Rectal smooth muscle tissue (tissue), 1 donor: ENCODE results near the gene KLF5.
"Not testable (repeated sequence)": the region's sequence is repeated elsewhere in the genome, so short reads cannot be mapped to it uniquely, and the experiment has no call there.

Source experiments
- H3K27ac ChIP-seq: one replicate; pipeline ENCODE4 v1.7.0; 2013; ENCODE audit warnings: low read depth, low read length, inconsistent platforms
- H3K27me3 ChIP-seq: one replicate; pipeline ENCODE4 v1.7.0; 2013; ENCODE audit warnings: low read length; ENCODE audit not compliant: control insufficient read depth, insufficient read depth
- H3K36me3 ChIP-seq: one replicate; pipeline ENCODE4 v1.7.0; 2013; ENCODE audit warnings: low read length; ENCODE audit not compliant: control insufficient read depth, insufficient read depth
- H3K4me1 ChIP-seq: one replicate; pipeline ENCODE4 v1.7.0; 2013; ENCODE audit warnings: low read length; ENCODE audit not compliant: control insufficient read depth, insufficient read depth
- H3K4me3 ChIP-seq: one replicate; pipeline ENCODE4 v1.7.0; 2013; ENCODE audit warnings: low read length
- H3K9ac ChIP-seq: one replicate; pipeline ENCODE4 v1.7.0; 2013; ENCODE audit warnings: low read length

The KLF5 gene

GRCh38 chr13:73077865-73078264 is 19.1 kb downstream of the KLF5 start:
- H3K27ac ChIP-seq = no peak overlapping the region

DNA sequence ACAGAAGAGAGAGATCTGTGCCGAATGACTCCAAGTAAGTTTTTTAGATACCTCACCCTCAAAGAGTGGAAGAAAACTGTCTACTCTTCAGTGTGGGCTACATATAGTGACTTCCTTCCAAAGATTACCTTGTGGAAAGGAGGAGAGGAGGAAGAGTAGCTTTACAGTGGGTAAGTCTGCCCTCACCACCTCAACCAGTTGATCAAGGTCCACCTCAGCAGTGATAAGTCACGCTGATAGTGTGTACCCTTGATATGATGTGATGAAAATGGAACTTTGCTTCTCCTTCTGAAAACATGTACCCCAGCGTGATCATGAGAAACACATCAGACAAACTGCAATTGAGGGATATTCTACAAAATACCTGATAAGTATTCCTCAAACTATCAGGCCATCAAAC is 20.6 kb downstream of the KLF5 start:
- Histone ChIP-seq H3K4me1 (no peaks in the 10 kb centered on the region), H3K9ac (no peak overlapping the region), H3K27me3 (no peaks in the 10 kb centered on the region), H3K4me3 (no peak overlapping the region), H3K27ac (no peak overlapping the region), H3K36me3 (no peaks in the 10 kb centered on the region)

More at GRCh38 chr13:73077865-73078264, 19.1 kb downstream of the KLF5 start:
- Histone ChIP-seq H3K36me3 (no peaks in the 10 kb centered on the region), H3K4me3 (no peak overlapping the region), H3K27me3 (no peaks in the 10 kb centered on the region), H3K9ac (no peak overlapping the region), H3K4me1 (no peaks in the 10 kb centered on the region)

DNA sequence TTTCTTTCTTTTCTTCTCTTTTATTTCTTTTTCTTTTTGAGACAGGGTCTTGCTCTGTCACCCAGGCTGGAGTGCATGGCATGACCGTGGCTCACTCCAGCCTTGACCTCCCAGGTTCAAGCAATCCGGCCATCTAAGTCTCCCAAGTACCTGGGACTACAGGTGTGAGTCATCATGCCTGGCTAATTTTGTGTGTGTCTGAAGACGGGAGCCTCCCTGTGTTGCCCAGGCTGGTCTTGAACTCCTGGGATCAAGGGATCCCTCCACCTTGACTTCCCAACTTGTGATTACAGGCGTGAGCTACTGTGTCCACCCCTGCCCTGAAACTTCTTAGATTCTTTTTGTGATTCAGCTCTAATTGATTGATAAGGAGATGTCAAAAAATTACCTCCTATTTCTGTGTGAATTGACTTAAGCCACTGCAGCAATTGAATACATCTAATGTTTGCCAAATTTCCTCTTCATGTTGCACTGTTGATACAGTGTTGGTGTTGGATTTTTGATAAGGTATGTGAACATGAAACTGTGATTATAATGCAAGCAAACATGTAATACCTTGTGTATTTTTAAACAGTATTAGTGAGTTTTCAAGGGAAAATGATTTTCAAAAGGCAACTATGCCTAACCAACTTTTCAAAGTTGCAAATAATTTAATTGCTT is 22.6 kb downstream of the KLF5 start:
- no peak overlapping the region for H3K27ac ChIP-seq
- no peak overlapping the region for H3K4me3 ChIP-seq
- H3K4me1 ChIP-seq = no peaks in the 10 kb centered on the region
- H3K9ac ChIP-seq = no peak overlapping the region
- H3K36me3 ChIP-seq = no peaks in the 10 kb centered on the region
- no peaks in the 10 kb centered on the region for H3K27me3 ChIP-seq

DNA sequence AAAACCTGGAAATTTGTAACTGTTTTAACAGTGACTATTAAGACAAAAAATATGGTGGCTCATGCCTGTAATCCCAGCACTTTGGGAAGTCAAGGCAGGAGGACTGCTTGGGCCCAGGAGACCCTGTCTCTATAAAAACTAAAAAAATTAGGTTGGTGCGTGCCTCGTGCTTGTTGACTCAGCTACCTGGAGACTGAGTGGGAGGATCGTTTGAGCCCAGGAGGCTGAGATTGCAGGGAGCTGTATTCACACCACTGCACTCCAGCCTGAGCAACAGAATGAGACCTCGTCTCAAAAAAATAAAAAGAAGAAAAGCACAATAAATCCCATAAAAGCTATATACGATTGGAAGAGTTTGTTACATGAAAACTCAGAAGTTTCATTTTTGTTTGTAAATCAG is 23.7 kb downstream of the KLF5 start:
- Histone ChIP-seq H3K36me3 (no peaks in the 10 kb centered on the region), H3K27ac (no peak overlapping the region), H3K27me3 (no peaks in the 10 kb centered on the region), H3K4me3 (no peak overlapping the region), H3K4me1 (no peaks in the 10 kb centered on the region), H3K9ac (no peak overlapping the region)

DNA sequence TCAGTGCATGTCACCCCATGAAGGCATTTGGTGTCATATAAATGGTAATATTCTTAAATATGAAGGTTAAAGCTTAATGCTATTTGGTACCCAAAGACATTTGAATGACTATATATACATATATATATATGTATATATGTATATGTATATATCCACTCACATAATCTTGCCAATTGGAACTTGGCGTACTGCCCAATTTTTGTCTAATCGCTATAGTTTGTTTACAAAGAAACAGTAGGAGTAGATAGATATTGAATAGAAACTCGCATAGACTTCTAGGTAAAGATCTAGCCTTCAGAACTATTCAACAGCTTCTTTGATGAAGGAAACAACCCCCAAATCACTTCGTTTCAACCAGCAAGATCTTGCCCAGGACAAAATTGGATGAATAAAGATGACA is 24.1 kb downstream of the KLF5 start:
- H3K4me3 ChIP-seq = no peak overlapping the region
- H3K27me3 ChIP-seq = no peaks in the 10 kb centered on the region
- no peak overlapping the region for H3K27ac ChIP-seq
- no peaks in the 10 kb centered on the region for H3K36me3 ChIP-seq
- H3K9ac ChIP-seq = no peak overlapping the region
- no peaks in the 10 kb centered on the region for H3K4me1 ChIP-seq

- Histone ChIP-seq H3K36me3 (no peaks in the 10 kb centered on the region), H3K27me3 (no peaks in the 10 kb centered on the region), H3K9ac (no peak overlapping the region), H3K27ac (no peak overlapping the region), H3K4me1 (no peaks in the 10 kb centered on the region), H3K4me3 (no peak overlapping the region)
These were observed 29.6 kb downstream of the KLF5 start for GRCh38 chr13:73088332-73088935.

- H3K27ac ChIP-seq = no peak overlapping the region
- H3K4me1 ChIP-seq = no peaks in the 10 kb centered on the region
- no peak overlapping the region for H3K9ac ChIP-seq
- H3K36me3 ChIP-seq = no peaks in the 10 kb centered on the region
- no peak overlapping the region for H3K4me3 ChIP-seq
- no peaks in the 10 kb centered on the region for H3K27me3 ChIP-seq
These were observed 30.4 kb downstream of the KLF5 start for GRCh38 chr13:73089213-73089612.

DNA sequence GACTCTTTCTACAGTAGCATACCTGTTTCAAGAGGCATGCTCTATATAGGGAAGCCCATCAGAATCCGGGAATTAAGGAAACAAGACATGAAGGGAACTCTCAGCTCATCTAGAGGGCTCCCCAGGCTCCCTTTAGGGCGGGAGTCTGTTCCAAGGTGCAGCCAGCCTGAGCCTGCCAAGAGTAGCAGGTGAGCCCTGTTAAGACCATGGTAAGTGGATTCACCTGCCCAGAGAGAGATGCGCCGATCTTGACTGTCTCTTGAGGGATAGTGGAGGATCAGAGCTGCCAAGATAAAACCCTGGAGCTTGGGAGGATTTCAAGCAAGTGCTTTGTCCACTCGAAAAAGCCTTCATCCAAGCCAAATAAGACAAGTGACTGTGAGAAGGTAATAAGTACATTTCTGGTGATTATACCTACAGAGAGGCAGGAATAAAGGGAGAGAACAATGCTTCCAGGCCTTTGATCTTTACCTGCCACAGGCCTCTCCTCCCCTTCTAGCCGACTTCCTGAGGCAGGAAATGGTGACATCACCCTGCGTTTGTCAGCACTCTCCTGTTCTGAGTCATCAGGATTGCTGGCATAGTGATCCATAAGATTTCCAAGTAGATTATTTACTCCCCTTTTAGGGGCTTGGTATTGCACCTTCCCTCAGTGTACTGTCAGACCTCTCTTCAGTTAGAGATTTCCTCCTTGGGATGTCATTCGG is 31.5 kb downstream of the KLF5 start:
- Histone ChIP-seq H3K27me3 (no peaks in the 10 kb centered on the region), H3K4me3 (no peak overlapping the region), H3K27ac (no peak overlapping the region), H3K9ac (no peak overlapping the region), H3K36me3 (no peaks in the 10 kb centered on the region), H3K4me1 (no peaks in the 10 kb centered on the region)

DNA sequence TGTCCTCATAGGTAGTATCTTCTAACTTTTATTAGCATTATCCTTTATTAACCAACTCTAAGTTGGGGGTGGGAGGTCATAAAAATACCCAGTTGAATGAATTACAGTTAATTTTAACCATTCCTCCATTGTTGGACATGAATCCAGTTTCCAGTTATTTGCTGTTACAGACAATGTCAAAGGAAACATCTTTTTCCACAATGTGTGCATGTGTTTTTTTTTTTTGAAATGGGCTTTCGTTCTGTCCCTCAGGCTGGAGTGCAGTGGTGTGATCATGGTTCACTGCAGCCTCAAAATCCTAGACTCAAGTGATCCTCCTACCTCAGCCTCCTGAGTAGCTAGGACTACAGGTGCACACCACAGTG is 32.0 kb downstream of the KLF5 start:
- Histone ChIP-seq H3K27ac (no peak overlapping the region), H3K36me3 (no peaks in the 10 kb centered on the region), H3K4me1 (no peaks in the 10 kb centered on the region), H3K27me3 (no peaks in the 10 kb centered on the region), H3K9ac (no peak overlapping the region), H3K4me3 (no peak overlapping the region)

DNA sequence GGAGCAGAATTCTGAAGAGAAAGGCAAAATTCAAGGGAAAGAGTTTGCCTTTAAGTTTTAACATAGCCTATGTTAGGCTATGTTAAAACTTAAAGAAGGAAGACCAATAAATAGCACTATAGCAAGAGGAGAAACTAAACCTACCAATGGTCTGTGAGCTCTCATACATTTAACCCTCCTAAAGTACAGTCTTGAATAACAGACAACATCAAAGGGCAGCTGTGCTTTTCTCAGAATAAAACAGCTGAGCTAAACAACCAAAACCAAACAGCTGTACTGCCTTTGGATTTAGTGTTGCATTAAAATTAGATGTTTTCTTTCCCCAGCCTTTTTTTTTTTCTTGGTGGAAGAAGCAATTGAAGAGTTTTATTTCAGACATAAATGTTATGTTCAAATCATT is 34.0 kb downstream of the KLF5 start:
- Histone ChIP-seq H3K4me3 (no peak overlapping the region), H3K27me3 (no peaks in the 10 kb centered on the region), H3K36me3 (no peaks in the 10 kb centered on the region), H3K9ac (no peak overlapping the region), H3K4me1 (no peaks in the 10 kb centered on the region), H3K27ac (no peak overlapping the region)

- H3K27ac ChIP-seq = no peak overlapping the region
- no peaks in the 10 kb centered on the region for H3K27me3 ChIP-seq
- H3K9ac ChIP-seq = no peak overlapping the region
- H3K36me3 ChIP-seq = no peaks in the 10 kb centered on the region
- H3K4me3 ChIP-seq = no peak overlapping the region
- no peaks in the 10 kb centered on the region for H3K4me1 ChIP-seq
These were observed 37.4 kb downstream of the KLF5 start for GRCh38 chr13:73096173-73096572.

GRCh38 chr13:73096638-73097037 is 37.8 kb downstream of the KLF5 start:
- no peak overlapping the region for H3K27ac ChIP-seq
- no peak overlapping the region for H3K9ac ChIP-seq
- H3K36me3 ChIP-seq = no peaks in the 10 kb centered on the region
- no peaks in the 10 kb centered on the region for H3K4me1 ChIP-seq
- H3K27me3 ChIP-seq = no peaks in the 10 kb centered on the region
- no peak overlapping the region for H3K4me3 ChIP-seq

DNA sequence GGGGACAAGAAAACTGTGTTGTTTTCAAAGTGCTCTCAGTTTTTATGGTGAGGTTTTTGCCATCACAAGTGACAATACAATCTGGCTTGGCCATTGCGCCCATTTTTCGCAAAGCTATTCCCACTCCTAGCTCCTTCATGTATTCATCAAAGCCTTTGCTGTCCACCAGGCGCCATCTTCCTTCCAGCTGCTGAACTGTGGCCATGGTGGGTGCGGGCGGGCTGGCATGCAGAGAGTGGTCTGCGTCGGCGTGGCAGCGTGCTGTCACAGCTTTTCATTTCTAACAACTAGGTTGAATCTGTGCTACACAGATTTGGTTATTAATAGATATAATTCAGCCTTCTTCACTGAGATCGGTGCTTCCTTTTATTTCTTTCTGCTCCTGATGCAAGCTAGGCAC is 42.0 kb downstream of the KLF5 start:
- H3K9ac ChIP-seq, H3K36me3 ChIP-seq, H3K27ac ChIP-seq, H3K27me3 ChIP-seq, H3K4me3 ChIP-seq, H3K4me1 ChIP-seq: not testable (repeated sequence)
